ENCODE results near the gene FBXW12. TPM values are rescaled to one million over a fixed set of nuclear protein-coding genes. Genes with fewer than 3 reads are reported as not detected.

The FBXW12 gene
- total RNA-seq, 6 donors from 2014 or later, result not detected

GRCh38 chr3:48416091-48416505 lies 44.1 kb downstream of the FBXW12 start:
- DNase-seq (no peak), ATAC-seq (ENCODE audit: low FRiP score in 2 of 2) (no peak)
- H3K4me1 ChIP-seq, result no peaks in the 10 kb centered on the region
- peaks cover 5 to 91% (median 71%) of the 10 kb centered on the region in 4 donors for H3K36me3 ChIP-seq
- no peak overlapping the region for H3K4me3 ChIP-seq
- 92 to 94% methylated on average over 10 to 14 of the region's 14 CpGs for WGBS, 2 donors
- H3K27me3 ChIP-seq, result no peaks in the 10 kb centered on the region
- H3K9me3 ChIP-seq, result no peaks in the 10 kb centered on the region
- H3K27ac ChIP-seq, result no peak overlapping the region
- no peak for TF ChIP-seq CTCF (IDR thresholded peaks at IDR 0.05)
- no peak for TF ChIP-seq EP300 (IDR thresholded peaks at IDR 0.05)
- no peak for TF ChIP-seq POLR2A (IDR thresholded peaks at IDR 0.05)
- TF ChIP-seq POLR2AphosphoS5 (IDR thresholded peaks at IDR 0.05), result no peak

GRCh38 chr3:48416546-48416945 lies 44.5 kb downstream of the FBXW12 start:
- no peak for TF ChIP-seq CTCF (IDR thresholded peaks at IDR 0.05)
- TF ChIP-seq POLR2AphosphoS5 (IDR thresholded peaks at IDR 0.05), result no peak
- no peak for TF ChIP-seq POLR2A (IDR thresholded peaks at IDR 0.05)
- no peak for TF ChIP-seq EP300 (IDR thresholded peaks at IDR 0.05)
- H3K27me3 ChIP-seq, result no peaks in the 10 kb centered on the region
- H3K4me3 ChIP-seq, result no peak overlapping the region
- peaks cover 5 to 89% (median 70%) of the 10 kb centered on the region in 4 donors for H3K36me3 ChIP-seq
- DNase-seq (no peak), ATAC-seq (ENCODE audit: low FRiP score in 2 of 2) (no peak)
- WGBS, 2 donors, result 93 to 96% methylated on average over 4 of the region's 4 CpGs
- H3K4me1 ChIP-seq, result no peaks in the 10 kb centered on the region
- no peak overlapping the region for H3K27ac ChIP-seq
- H3K9me3 ChIP-seq, result no peaks in the 10 kb centered on the region

GRCh38 chr3:48417529-48418108 lies 45.6 kb downstream of the FBXW12 start:
- TF ChIP-seq POLR2AphosphoS5 (IDR thresholded peaks at IDR 0.05) (no peak), EP300 (IDR thresholded peaks at IDR 0.05) (no peak), POLR2A (IDR thresholded peaks at IDR 0.05) (no peak), CTCF (IDR thresholded peaks at IDR 0.05) (no peak)
- H3K4me3 ChIP-seq, result no peak overlapping the region
- ATAC-seq (ENCODE audit: low FRiP score in 2 of 2), result no peak
- WGBS, 2 donors, result 93% methylated on average over 11 to 13 of the region's 14 CpGs
- H3K36me3 ChIP-seq, result peaks cover 5 to 78% (median 61%) of the 10 kb centered on the region in 4 donors
- H3K27me3 ChIP-seq, result no peaks in the 10 kb centered on the region
- no peak for DNase-seq
- no peaks in the 10 kb centered on the region for H3K9me3 ChIP-seq
- no peak overlapping the region for H3K27ac ChIP-seq
- no peaks in the 10 kb centered on the region for H3K4me1 ChIP-seq

DNA sequence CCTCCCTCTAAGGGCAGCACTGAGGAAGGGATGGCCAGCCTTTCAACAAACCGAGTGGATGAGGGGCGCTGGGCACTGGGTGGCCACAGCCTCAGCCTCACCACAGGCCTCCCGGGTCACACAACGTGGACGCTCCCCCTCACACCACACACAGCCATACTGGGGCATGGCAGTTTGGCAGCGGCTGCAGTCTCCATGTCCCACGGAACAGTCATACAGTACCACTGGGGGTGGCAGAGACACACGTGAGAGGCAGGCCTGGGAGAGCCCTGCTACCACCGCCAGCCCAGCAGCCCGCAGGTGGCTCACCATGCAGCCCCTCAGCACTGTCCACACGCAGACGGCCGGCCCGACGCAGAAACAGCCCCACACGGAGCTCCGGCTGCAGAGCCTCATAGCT lies 46.1 kb downstream of the FBXW12 start:
- TF ChIP-seq POLR2AphosphoS5 (IDR thresholded peaks at IDR 0.05) (no peak), EP300 (IDR thresholded peaks at IDR 0.05) (no peak), CTCF (IDR thresholded peaks at IDR 0.05) (no peak), POLR2A (IDR thresholded peaks at IDR 0.05) (no peak)
- no peak for ATAC-seq (ENCODE audit: low FRiP score in 2 of 2)
- 93 to 94% methylated on average over 7 to 16 of the region's 17 CpGs for whole genome bisulfite sequencing, 2 donors
- no peaks in the 10 kb centered on the region for H3K9me3 ChIP-seq
- no peak for DNase-seq
- H3K36me3 ChIP-seq, result peaks cover 5 to 74% (median 57%) of the 10 kb centered on the region in 4 donors
- H3K27me3 ChIP-seq, result no peaks in the 10 kb centered on the region
- H3K4me1 ChIP-seq, result no peaks in the 10 kb centered on the region
- H3K4me3 ChIP-seq, result no peak overlapping the region
- no peak overlapping the region for H3K27ac ChIP-seq

DNA sequence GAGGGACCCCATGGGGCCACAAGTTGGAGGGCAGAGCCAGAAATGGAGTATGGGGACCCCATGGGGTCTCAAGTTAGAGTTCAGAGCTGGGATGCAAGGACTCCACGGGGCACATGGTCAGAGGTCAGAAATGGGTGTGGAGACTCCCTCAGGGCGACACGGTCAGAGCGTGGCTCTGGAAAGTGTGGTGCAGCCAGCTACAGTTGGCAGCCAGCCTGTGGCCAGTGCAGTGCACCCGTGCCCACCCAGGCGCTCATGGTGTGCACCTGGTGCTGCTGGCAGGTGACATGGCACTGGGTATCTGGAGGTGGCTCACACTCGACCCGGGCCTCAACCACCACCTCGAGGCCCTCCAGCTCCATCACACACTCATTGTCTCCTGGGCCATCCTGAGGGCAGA lies 46.6 kb downstream of the FBXW12 start:
- WGBS, 2 donors, result 89 to 94% methylated on average over 7 to 9 of the region's 9 CpGs
- DNase-seq, result no peak
- Histone ChIP-seq H3K4me1 (no peaks in the 10 kb centered on the region), H3K36me3 (peaks cover 5 to 70% (median 54%) of the 10 kb centered on the region in 4 donors), H3K9me3 (no peaks in the 10 kb centered on the region), H3K27me3 (no peaks in the 10 kb centered on the region), H3K27ac (no peak overlapping the region), H3K4me3 (no peak overlapping the region)
- TF ChIP-seq EP300 (IDR thresholded peaks at IDR 0.05), result no peak
- no peak for TF ChIP-seq POLR2AphosphoS5 (IDR thresholded peaks at IDR 0.05)
- TF ChIP-seq CTCF (IDR thresholded peaks at IDR 0.05), result no peak
- no peak for TF ChIP-seq POLR2A (IDR thresholded peaks at IDR 0.05)
- ATAC-seq (ENCODE audit: low FRiP score in 2 of 2), result no peak
